Parathyroid adenoma (tissue), 2 donors: ENCODE data around the gene FMNL1.

ENCODE experiments used
- H2AFZ ChIP-seq: fragments of 300-600 bp; sonication (generic); one replicate; pipeline ENCODE4 v1.7.0; 2017; ENCODE audit warnings: antibody characterized with exemption, mild to moderate bottlenecking
- H3K27ac ChIP-seq: fragments of 300-600 bp; sonication (generic); one replicate; pipeline ENCODE4 v1.7.0; 2017
- H3K27me3 ChIP-seq: fragments of 300-600 bp; sonication (generic); one replicate; pipeline ENCODE4 v1.7.0; 2017; ENCODE audit warnings: low read length; ENCODE audit not compliant: control insufficient read depth, insufficient read depth
- H3K36me3 ChIP-seq: fragments of 300-600 bp; sonication (generic); one replicate; pipeline ENCODE4 v1.7.0; 2017; ENCODE audit warnings: low read length; ENCODE audit not compliant: control insufficient read depth, insufficient read depth
- H3K4me1 ChIP-seq: fragments of 300-600 bp; sonication (generic); one replicate; pipeline ENCODE4 v1.7.0; 2017; ENCODE audit warnings: control low read depth
- H3K4me2 ChIP-seq: fragments of 300-600 bp; sonication (generic); one replicate; pipeline ENCODE4 v1.7.0; 2017; ENCODE audit warnings: low read length
- H3K4me3 ChIP-seq: fragments of 300-600 bp; sonication (generic); one replicate; pipeline ENCODE4 v1.7.0; 2017; ENCODE audit warnings: low read depth, low read length
- H3K79me2 ChIP-seq: fragments of 300-600 bp; sonication (generic); one replicate; pipeline ENCODE4 v1.7.0; 2017; ENCODE audit warnings: control low read depth
- H3K9ac ChIP-seq: fragments of 300-600 bp; sonication (generic); one replicate; pipeline ENCODE4 v1.7.0; 2017; ENCODE audit warnings: mild to moderate bottlenecking
- H3K9me3 ChIP-seq: fragments of 300-600 bp; sonication (generic); one replicate; pipeline ENCODE4 v1.7.0; 2017; ENCODE audit warnings: low read length; ENCODE audit not compliant: control insufficient read depth
- TF ChIP-seq, protein P1 (sequence below): fragments of 300-600 bp; sonication (generic); IDR thresholded peaks from one replicate; pipeline ENCODE4 v1.7.0; 2017; ENCODE audit warnings: antibody characterized with exemption, mild to moderate bottlenecking
- donor health status: primary hyperparathyroidism.

The FMNL1 gene

DNA sequence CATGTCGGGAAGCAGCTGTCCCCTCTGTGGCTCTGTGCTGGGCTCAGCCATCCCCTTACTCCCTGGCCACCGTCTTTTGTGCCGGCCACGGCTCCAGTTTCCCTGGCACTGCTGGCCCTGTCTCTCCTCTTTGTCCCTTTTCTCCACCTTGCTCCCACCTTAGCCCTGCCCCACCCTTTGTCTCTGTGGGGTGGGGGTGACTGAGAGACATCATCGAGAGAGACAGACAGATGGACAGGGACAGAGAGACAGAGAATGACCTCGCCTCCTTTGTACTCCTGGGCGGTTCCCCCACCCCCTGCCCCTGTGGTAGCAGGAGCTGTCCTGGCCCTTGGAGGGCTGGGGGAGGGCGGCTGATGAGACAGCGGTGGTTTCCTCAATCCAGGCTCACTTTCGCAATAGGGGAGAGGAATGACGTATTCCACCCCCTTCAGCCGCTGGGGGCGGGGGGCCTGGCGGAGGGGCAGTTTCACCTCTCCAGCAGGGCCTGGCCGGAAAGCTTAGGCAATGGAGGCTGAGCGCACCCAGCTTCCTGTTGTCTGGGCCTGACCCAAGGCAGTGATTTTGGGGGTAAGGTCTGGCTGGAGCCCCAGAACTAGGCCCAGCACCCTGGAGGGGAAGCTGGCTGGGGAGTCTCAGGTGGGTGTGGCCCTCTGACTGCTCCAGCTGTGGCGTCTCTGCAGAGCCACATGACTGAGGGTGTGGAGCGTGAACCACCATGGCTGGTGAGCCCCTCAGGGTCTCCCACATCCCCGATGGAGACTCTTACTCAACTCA, 7.3 kb downstream of the FMNL1 start:
- H3K9ac ChIP-seq: no peak overlapping the region
- no peaks in the 10 kb centered on the region for H3K4me1 ChIP-seq
- H3K27ac ChIP-seq: peak overlapping the region; percentile 22

DNA sequence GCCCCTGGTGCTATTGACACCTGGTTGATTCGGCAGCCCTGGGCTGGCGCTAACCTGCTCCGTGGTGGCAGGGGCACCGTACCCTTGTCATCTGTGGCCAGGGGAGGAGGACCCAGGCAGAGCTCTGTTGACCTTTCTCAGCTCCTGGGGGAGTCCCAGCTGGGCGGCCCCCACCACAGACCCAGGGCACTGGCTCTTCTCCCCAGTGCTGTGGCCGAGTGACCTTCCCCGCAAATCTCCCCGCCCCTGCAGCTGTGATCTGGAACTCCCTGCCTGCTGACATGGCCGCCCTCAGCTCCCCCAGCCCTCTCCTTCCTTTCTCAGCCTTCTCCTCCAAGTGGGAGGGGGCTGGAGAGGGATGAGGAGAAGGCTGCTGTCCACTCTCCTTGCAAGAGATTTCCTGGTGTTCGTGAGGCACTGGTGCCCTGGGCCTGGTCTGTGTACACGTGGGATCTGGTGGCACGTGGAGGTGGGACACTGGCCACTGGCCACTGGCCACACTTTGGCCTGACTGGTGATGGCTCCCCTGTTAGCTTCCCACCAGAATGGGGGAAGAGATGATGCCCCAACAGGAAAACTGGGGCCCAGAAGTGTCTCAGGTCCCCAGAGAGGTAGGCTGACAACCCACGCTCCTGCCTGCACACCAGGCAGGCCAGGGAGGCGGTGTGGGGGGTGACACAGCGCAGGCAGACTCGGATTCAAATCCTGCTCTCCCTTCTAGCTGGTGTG, 8.2 kb downstream of the FMNL1 start:
- Histone ChIP-seq H3K27me3 (no peaks in the 10 kb centered on the region), H3K9ac (no peak overlapping the region), H3K4me3 (no peak overlapping the region), H2AFZ (no peak overlapping the region), H3K27ac (peak overlapping the region; percentile 11), H3K36me3 (no peaks in the 10 kb centered on the region), H3K9me3 (no peaks in the 10 kb centered on the region), H3K4me1 (no peaks in the 10 kb centered on the region), H3K79me2 (no peaks in the 10 kb centered on the region), H3K4me2 (no peak overlapping the region)
- TF ChIP-seq, protein P1, sequence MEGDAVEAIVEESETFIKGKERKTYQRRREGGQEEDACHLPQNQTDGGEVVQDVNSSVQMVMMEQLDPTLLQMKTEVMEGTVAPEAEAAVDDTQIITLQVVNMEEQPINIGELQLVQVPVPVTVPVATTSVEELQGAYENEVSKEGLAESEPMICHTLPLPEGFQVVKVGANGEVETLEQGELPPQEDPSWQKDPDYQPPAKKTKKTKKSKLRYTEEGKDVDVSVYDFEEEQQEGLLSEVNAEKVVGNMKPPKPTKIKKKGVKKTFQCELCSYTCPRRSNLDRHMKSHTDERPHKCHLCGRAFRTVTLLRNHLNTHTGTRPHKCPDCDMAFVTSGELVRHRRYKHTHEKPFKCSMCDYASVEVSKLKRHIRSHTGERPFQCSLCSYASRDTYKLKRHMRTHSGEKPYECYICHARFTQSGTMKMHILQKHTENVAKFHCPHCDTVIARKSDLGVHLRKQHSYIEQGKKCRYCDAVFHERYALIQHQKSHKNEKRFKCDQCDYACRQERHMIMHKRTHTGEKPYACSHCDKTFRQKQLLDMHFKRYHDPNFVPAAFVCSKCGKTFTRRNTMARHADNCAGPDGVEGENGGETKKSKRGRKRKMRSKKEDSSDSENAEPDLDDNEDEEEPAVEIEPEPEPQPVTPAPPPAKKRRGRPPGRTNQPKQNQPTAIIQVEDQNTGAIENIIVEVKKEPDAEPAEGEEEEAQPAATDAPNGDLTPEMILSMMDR: no peak

More for the DNA sequence above, 7.3 kb downstream of the FMNL1 start:
- TF ChIP-seq, protein P1: no peak
- Histone ChIP-seq H3K4me3 (no peak overlapping the region), H3K27me3 (no peaks in the 10 kb centered on the region), H2AFZ (no peak overlapping the region), H3K4me2 (no peak overlapping the region), H3K36me3 (no peaks in the 10 kb centered on the region), H3K9me3 (no peaks in the 10 kb centered on the region), H3K79me2 (no peaks in the 10 kb centered on the region)

DNA sequence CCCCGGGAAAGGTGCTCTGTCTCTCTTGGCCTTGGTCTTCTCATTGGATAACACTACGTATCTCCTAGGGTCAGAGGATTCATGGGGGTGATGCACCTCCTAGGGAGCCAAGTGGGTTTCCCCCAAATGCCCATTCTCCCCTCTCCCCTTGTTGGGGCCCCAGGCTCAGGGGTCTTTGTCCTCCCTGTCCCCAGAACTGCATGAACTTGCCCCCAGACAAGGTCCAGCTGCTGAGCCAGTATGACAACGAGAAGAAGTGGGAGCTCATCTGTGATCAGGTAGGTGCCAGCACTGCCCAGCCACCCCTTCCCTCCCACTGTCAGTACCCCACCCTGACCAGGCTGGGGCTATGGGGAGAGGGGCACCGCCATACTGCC, 8.7 kb downstream of the FMNL1 start:
- Histone ChIP-seq H3K4me2 (no peak overlapping the region), H3K27me3 (no peaks in the 10 kb centered on the region), H3K79me2 (no peaks in the 10 kb centered on the region), H3K4me1 (no peaks in the 10 kb centered on the region), H3K36me3 (no peaks in the 10 kb centered on the region), H2AFZ (no peak overlapping the region), H3K4me3 (no peak overlapping the region), H3K9ac (no peak overlapping the region), H3K27ac (no peak overlapping the region), H3K9me3 (no peaks in the 10 kb centered on the region)
- TF ChIP-seq, protein P1: no peak

DNA sequence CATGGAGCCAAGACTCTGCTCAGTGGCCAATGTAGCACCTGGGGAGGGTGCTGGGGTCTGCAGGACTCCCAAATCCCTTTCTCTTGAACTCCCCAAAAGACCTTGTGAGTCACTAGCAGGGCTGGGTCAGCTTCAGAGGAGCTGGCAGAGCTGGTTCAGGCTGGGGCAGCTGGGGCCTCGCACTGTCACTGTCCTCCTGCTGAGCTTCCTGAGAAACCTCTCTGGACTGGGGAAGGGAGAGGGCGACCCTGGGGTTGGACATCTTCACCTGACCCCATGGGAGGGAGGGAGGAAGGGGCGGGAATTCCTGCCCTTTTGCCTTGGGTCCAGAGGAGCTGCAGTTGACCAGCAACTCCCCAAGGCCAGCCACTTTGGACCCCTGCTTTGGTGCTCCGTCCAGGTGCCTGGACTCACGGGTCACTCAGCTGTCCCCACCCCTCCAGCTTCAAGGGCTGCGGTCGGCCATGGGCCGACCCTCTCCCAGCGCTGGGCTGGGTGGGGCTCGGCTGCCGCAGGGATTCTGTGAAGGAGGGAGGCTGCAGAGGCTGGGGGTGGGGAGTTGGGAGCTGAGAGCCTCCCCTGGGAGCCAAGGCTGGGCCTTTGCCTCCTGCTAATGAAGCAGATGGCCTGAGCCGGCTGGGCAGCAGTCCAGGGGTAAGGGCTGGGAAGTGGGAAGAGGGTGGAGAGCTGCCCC, 9.2 kb downstream of the FMNL1 start:
- H3K4me1 ChIP-seq: no peaks in the 10 kb centered on the region
- H3K9ac ChIP-seq: no peak overlapping the region
- H3K36me3 ChIP-seq: no peaks in the 10 kb centered on the region
- TF ChIP-seq, protein P1: no peak
- H3K27ac ChIP-seq: no peak overlapping the region
- H3K4me2 ChIP-seq: no peak overlapping the region
- no peaks in the 10 kb centered on the region for H3K27me3 ChIP-seq
- no peaks in the 10 kb centered on the region for H3K79me2 ChIP-seq
- H3K9me3 ChIP-seq: no peaks in the 10 kb centered on the region
- no peak overlapping the region for H2AFZ ChIP-seq
- H3K4me3 ChIP-seq: no peak overlapping the region
